MCF 10A (cell line): ENCODE measurements around the gene MVK. TPM values are rescaled to one million over a fixed set of nuclear protein-coding genes. Genes with fewer than 3 reads are reported as not detected.

Experiments
- BruUV-seq: library from RNA; stranded (reverse); fragments of 400-500 nt; replicated peaks from 2 replicates; lab custom pipeline; 2021; lab: Mats Ljungman, UMichigan
- CTCF ChIA-PET: fragments of 300-600 bp; sonication (Branson Sonifier 250); formaldehyde crosslinking; extraction: SDS; loops from one replicate; lab custom pipeline; 2021; ENCODE audit warnings: antibody characterized with exemption, inconsistent platforms; lab: Yijun Ruan, JAX
- POLR2A ChIA-PET: fragments of 300-600, 350-650 bp; sonication (Branson Sonifier 250); formaldehyde crosslinking; extraction: SDS; loops from one replicate; lab custom pipeline; 2020; ENCODE audit warnings: antibody characterized with exemption, inconsistent platforms; lab: Yijun Ruan, JAX
- DNase-seq: peaks from one replicate; pipeline ENCODE4 v3.0.0-alpha.2; 2018; ENCODE audit not compliant: unreplicated experiment
- H3K27ac Mint-ChIP-seq: one replicate; pipeline ENCODE4 v1.8.0; 2022; ENCODE audit warnings: mild to moderate bottlenecking, low read depth, mixed read lengths; ENCODE audit not compliant: unreplicated experiment
- H3K27me3 Mint-ChIP-seq: one replicate; pipeline ENCODE4 v1.8.0; 2022; ENCODE audit warnings: mixed read lengths; ENCODE audit not compliant: insufficient read depth, unreplicated experiment
- H3K36me3 Mint-ChIP-seq: one replicate; pipeline ENCODE4 v1.8.0; 2022; ENCODE audit warnings: mild to moderate bottlenecking, moderate library complexity, mixed read lengths; ENCODE audit not compliant: insufficient read depth, unreplicated experiment
- H3K4me1 Mint-ChIP-seq: one replicate; pipeline ENCODE4 v1.8.0; 2022; ENCODE audit warnings: mixed read lengths; ENCODE audit not compliant: insufficient read depth, unreplicated experiment
- H3K4me3 Mint-ChIP-seq: one replicate; pipeline ENCODE4 v1.8.0; 2022; ENCODE audit warnings: mild to moderate bottlenecking, moderate library complexity, mixed read lengths; ENCODE audit not compliant: unreplicated experiment
- H3K9me3 Mint-ChIP-seq: one replicate; pipeline ENCODE4 v1.8.0; 2022; ENCODE audit warnings: mixed read lengths; ENCODE audit not compliant: unreplicated experiment
- intact Hi-C: fragments of 100-400 bp; cut with micrococcal nuclease; formaldehyde crosslinking; loops from 2 replicates; pipeline ENCODE4 v1.14.1; 2022
- total RNA-seq: library from RNA; stranded (reverse); gene quantifications from 2 replicates; pipeline ENCODE4 v1.2.3, GENCODE V29; 2022
- TF ChIP-seq, protein P1 (sequence below): fragments of 200-600 bp; IDR thresholded peaks from one replicate; pipeline ENCODE4 v1.8.0; 2022; ENCODE audit warnings: antibody characterized with exemption, mild to moderate bottlenecking; ENCODE audit not compliant: unreplicated experiment

The MVK gene
- total RNA-seq, 1 experiment from 2014 or later, result 17.1 TPM

DNA sequence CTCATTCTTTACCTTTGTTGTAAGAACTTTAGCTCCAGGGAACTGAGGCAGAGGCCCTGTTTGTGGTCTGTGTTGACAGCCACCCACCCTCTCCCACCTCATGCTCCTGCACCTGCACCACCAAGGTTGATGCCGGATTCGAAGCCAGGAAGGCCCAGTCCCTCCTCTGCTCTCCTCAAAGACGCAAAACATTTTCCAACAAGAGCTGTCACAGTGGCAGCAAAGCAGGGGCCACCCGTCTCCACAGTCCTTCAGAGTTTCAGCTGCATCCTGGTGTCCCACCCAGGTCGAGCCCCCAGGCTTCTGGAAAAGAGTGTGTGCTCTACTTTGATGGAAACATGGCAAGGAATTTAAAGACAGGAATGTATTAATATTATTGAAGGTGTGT, 37.7 kb upstream of the MVK start:
- POLR2A ChIA-PET, result no interaction called here
- Mint-ChIP-seq H3K9me3 (no peaks in the 10 kb centered on the region), H3K4me1 (no peaks in the 10 kb centered on the region), H3K36me3 (peaks cover 6% of the 10 kb centered on the region), H3K27me3 (no peaks in the 10 kb centered on the region), H3K27ac (no peak overlapping the region), H3K4me3 (no peak overlapping the region)
- BruUV-seq, result no TSS peak
- TF ChIP-seq, protein P1, sequence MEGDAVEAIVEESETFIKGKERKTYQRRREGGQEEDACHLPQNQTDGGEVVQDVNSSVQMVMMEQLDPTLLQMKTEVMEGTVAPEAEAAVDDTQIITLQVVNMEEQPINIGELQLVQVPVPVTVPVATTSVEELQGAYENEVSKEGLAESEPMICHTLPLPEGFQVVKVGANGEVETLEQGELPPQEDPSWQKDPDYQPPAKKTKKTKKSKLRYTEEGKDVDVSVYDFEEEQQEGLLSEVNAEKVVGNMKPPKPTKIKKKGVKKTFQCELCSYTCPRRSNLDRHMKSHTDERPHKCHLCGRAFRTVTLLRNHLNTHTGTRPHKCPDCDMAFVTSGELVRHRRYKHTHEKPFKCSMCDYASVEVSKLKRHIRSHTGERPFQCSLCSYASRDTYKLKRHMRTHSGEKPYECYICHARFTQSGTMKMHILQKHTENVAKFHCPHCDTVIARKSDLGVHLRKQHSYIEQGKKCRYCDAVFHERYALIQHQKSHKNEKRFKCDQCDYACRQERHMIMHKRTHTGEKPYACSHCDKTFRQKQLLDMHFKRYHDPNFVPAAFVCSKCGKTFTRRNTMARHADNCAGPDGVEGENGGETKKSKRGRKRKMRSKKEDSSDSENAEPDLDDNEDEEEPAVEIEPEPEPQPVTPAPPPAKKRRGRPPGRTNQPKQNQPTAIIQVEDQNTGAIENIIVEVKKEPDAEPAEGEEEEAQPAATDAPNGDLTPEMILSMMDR, result no peak
- intact Hi-C loops, result no loop called here
- CTCF ChIA-PET, result interaction anchor here (0.6 to 1.2 kb wide), 2 partner anchors 18 to 785 kb away, joined by 3 to 4 read pairs; no protein-coding TSS in a partner anchor
- DNase-seq, result no peak

DNA sequence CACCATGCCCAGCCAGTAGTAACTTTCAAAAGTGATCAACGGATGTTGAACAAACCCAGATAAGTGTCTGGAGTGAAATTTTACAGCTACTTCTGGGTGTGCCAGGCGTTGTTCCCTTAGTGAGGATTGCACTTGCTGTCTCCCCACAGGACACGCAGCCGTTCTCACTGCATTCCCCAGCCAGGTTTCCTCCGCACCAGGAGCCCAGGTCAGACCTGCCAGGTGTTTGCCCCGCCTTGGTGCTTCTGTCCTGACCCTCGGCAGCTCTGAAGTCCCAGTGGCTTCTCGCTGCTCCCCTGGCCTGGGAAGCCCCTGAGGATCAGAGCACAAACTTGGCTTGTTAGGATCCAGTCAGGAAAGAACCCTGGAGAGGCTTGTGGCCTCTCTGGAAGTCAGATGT, 36.5 kb upstream of the MVK start:
- POLR2A ChIA-PET, result interaction anchor here (0.6 kb wide), 2 partner anchors 74 to 76 kb away, joined by 3 to 4 read pairs; no protein-coding TSS in a partner anchor
- Mint-ChIP-seq H3K4me3 (no peak overlapping the region), H3K27me3 (no peaks in the 10 kb centered on the region), H3K4me1 (peaks cover 5% of the 10 kb centered on the region), H3K36me3 (no peaks in the 10 kb centered on the region), H3K27ac (no peak overlapping the region), H3K9me3 (no peaks in the 10 kb centered on the region)
- no TSS peak for BruUV-seq
- TF ChIP-seq, protein P1, result no peak
- CTCF ChIA-PET, result interaction anchor here (1.8 kb wide), 1 partner anchor 17 kb away, joined by 5 read pairs; no protein-coding TSS in a partner anchor
- intact Hi-C loops, result no loop called here
- DNase-seq, result no peak

DNA sequence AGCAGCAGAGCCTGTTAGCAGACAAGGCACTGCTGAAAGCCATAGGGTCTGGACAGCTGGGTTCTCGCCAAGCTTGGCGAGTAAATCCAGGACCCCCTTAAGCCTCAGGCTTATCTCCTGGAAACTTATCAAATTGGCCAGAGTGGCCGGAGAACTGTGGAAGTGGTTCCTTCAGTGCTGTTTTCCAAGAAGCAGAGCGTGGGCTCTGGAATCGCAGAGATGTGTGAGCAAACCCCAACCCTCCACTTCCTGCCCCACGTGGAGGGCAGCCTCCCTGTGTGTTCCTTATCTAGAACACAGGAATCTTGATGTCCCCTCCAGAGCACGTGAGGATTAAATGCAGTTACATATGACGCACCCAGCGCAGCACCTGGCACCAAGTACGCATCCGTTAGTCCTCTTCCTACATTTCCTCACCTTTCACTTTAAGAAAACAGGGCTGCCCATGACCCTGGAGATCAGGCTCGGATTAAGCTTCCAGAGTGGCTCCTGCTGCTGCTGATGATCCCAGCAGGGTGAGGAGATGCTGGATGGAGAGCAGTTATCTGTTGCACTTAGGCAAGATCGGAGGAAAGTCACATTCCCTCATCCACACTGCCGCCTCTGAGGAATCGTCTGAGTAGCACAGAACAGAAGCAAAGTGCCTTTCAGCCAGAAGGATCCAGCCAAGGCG, 35.3 kb upstream of the MVK start:
- TF ChIP-seq, protein P1, result no peak
- ChIA-PET POLR2A (no interaction called here), CTCF (interaction anchor here (0.6 to 1.8 kb wide), 3 partner anchors 18 to 237 kb away, joined by 3 to 5 read pairs (median 4); no protein-coding TSS in a partner anchor)
- DNase-seq, result no peak
- H3K36me3 Mint-ChIP-seq, result no peaks in the 10 kb centered on the region
- peaks cover 5% of the 10 kb centered on the region for H3K4me1 Mint-ChIP-seq
- intact Hi-C loops, result no loop called here
- H3K4me3 Mint-ChIP-seq, result no peak overlapping the region
- H3K9me3 Mint-ChIP-seq, result no peaks in the 10 kb centered on the region
- BruUV-seq, result no TSS peak
- no peaks in the 10 kb centered on the region for H3K27me3 Mint-ChIP-seq
- H3K27ac Mint-ChIP-seq, result no peak overlapping the region

DNA sequence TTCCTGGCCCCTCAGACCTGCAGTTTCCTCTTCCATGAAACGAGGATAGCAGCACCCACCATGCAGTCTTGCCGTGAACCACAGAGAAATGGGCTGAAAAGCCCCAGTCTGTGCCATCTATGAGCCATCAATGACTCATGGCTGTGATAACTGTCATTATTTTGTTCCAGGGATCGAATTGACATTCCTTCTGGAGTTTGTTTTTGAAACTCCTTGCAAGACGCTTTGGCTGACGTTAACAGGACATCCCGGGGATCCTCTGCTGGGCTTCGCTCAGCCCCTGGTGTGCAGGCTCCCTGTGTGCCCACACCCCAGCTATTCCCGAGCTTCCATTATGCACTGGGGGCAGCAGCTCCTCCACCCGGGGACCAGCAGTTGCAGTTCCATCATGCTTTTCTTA, 34.1 kb upstream of the MVK start:
- peak; percentile 17 for DNase-seq
- intact Hi-C loops, result no loop called here
- no peaks in the 10 kb centered on the region for H3K27me3 Mint-ChIP-seq
- H3K27ac Mint-ChIP-seq, result no peak overlapping the region
- no peaks in the 10 kb centered on the region for H3K36me3 Mint-ChIP-seq
- ChIA-PET POLR2A (interaction anchor here (0.5 to 1.3 kb wide), 3 partner anchors 17 to 42 kb away, joined by 3 to 7 read pairs (median 4); no protein-coding TSS in a partner anchor), CTCF (interaction anchor here (1.1 to 1.3 kb wide), 2 partner anchors 20 to 236 kb away, joined by 3 to 4 read pairs; no protein-coding TSS in a partner anchor)
- TF ChIP-seq, protein P1, result no peak
- no TSS peak for BruUV-seq
- no peak overlapping the region for H3K4me3 Mint-ChIP-seq
- H3K4me1 Mint-ChIP-seq, result peaks cover 5% of the 10 kb centered on the region
- H3K9me3 Mint-ChIP-seq, result no peaks in the 10 kb centered on the region
